IPS-20b (cell line): ENCODE data around the gene RC3H1.
"Not testable (repeated sequence)": the region's sequence is repeated elsewhere in the genome, so short reads cannot be mapped to it uniquely, and the experiment has no call there.

ENCODE experiments used
- H3K27ac ChIP-seq: one replicate; pipeline ENCODE4 v1.5.1; 2013; ENCODE audit warnings: low read length
- H3K27me3 ChIP-seq: 2 replicates; pipeline ENCODE4 v1.6.1; 2013; ENCODE audit warnings: mild to moderate bottlenecking, low read length, inconsistent platforms; ENCODE audit not compliant: insufficient read depth
- H3K36me3 ChIP-seq: 2 replicates; pipeline ENCODE4 v1.6.1; 2013; ENCODE audit warnings: low read depth, mild to moderate bottlenecking, inconsistent platforms, low read length, moderate library complexity; ENCODE audit not compliant: insufficient read depth
- H3K4me1 ChIP-seq: 2 replicates; pipeline ENCODE4 v1.6.1; 2013; ENCODE audit warnings: mild to moderate bottlenecking, control low read depth, inconsistent platforms, low read length, moderate library complexity; ENCODE audit not compliant: insufficient read depth
- H3K4me3 ChIP-seq: 2 replicates; pipeline ENCODE4 v1.5.1; 2013; ENCODE audit warnings: mild to moderate bottlenecking, low read length, inconsistent platforms
- H3K9ac ChIP-seq: 2 replicates; pipeline ENCODE4 v1.6.1; 2013; ENCODE audit warnings: low read depth, mild to moderate bottlenecking, inconsistent platforms, low read length, moderate library complexity
- H3K9me3 ChIP-seq: 2 replicates; pipeline ENCODE4 v1.6.1; 2013; ENCODE audit warnings: mild to moderate bottlenecking, low read depth, low read length, inconsistent platforms; ENCODE audit not compliant: insufficient read depth

Gene RC3H1

DNA sequence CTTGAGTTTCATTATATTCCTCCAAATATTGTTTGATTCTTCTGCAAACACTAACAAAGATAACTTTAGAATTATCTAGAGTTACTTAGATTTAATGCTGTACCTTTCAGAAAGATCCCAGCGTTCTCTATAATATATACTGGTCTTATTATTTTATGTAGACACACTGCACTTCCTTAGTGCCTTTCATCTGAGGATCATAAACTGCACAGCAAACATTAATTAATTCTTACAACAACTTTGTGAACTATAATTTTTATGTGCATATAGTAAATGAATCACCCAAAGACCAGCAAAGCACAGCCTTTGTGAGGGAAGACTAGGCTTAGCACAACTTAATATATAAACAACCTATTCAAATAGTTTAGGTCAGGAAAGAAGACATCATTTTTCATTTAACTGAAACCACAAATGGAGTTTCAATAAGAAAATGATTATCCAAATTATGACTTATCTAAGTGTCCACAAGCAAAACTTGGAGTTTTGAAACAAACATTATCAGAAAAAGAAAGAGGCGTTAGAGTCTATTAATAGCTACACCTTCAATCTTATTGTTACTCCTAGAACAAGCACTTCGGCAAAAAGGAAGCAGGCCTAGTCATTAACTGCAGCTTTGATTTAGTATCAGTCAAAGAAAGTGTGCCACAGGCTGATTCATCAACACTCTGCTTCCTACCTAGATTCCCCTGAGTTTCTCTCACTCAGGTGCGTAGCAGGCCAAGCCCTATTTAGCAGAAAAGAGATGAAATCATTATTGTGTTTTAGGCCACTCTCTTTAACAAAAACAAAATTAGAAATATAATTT is 22.5 kb upstream of the RC3H1 start:
- no peak overlapping the region for H3K27ac ChIP-seq

GRCh38 chr1:174042509-174042908 is 20.4 kb upstream of the RC3H1 start:
- not testable (repeated sequence) for H3K36me3 ChIP-seq, H3K9ac ChIP-seq, H3K4me1 ChIP-seq, H3K9me3 ChIP-seq, H3K4me3 ChIP-seq, H3K27ac ChIP-seq, H3K27me3 ChIP-seq

More for the DNA sequence above, 22.5 kb upstream of the RC3H1 start:
- Histone ChIP-seq H3K27me3 (no peaks in the 10 kb centered on the region), H3K4me1 (no peaks in the 10 kb centered on the region), H3K9ac (no peak overlapping the region), H3K9me3 (no peaks in the 10 kb centered on the region; the same call in 1 of the 2 replicates), H3K36me3 (no peaks in the 10 kb centered on the region), H3K4me3 (no peak overlapping the region)

- Histone ChIP-seq H3K27ac (no peak overlapping the region), H3K4me1 (no peaks in the 10 kb centered on the region), H3K36me3 (no peaks in the 10 kb centered on the region), H3K9ac (no peak overlapping the region), H3K27me3 (no peaks in the 10 kb centered on the region), H3K4me3 (no peak overlapping the region), H3K9me3 (no peaks in the 10 kb centered on the region)
Measured at GRCh38 chr1:174041369-174041768, 19.2 kb upstream of the RC3H1 start.

DNA sequence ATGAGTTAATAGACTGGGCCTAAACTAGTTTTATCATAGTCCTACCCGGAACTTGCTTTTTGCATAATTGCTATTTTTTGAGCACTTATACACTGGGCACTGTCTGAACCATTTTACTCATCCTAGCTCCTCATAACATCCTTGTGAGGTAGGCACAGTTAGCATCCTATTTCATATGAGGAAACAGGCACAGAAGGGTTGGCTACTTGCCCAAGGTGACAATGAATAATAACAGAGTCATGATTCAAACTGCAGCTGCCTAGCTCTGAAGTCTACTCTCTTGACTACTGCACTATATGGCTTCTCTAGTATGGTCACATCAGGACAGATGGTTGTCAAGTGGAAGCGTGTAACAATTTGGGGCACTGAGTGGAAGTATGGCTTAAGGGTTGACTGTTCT is 18.2 kb upstream of the RC3H1 start:
- H3K27me3 ChIP-seq = no peaks in the 10 kb centered on the region
- no peak overlapping the region for H3K4me3 ChIP-seq
- H3K27ac ChIP-seq = no peak overlapping the region
- no peaks in the 10 kb centered on the region for H3K36me3 ChIP-seq
- H3K4me1 ChIP-seq = no peaks in the 10 kb centered on the region
- H3K9ac ChIP-seq = no peak overlapping the region
- no peaks in the 10 kb centered on the region for H3K9me3 ChIP-seq

DNA sequence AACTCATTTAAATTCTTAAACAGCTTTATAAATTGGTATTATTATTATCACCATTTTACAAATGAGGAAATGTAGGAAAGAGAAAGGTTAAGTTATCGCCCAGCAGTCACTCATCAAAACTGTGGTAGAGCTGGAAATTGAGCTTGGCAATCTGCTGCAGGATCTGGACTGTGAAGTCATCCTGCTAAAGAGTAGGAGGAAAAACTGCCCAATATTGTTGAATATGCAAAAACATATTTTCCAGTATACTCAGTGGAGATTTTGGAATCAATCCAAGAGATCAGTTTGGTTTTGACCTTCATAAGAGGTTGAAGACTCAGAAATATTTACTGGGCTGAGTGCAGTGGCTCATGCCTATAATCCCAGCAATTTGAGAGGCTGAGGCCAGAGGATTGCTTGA is 16.9 kb upstream of the RC3H1 start:
- H3K4me1 ChIP-seq = no peaks in the 10 kb centered on the region
- no peak overlapping the region for H3K27ac ChIP-seq
- no peaks in the 10 kb centered on the region for H3K27me3 ChIP-seq
- no peak overlapping the region for H3K9ac ChIP-seq
- no peak overlapping the region for H3K4me3 ChIP-seq
- H3K9me3 ChIP-seq = no peaks in the 10 kb centered on the region
- H3K36me3 ChIP-seq = no peaks in the 10 kb centered on the region

DNA sequence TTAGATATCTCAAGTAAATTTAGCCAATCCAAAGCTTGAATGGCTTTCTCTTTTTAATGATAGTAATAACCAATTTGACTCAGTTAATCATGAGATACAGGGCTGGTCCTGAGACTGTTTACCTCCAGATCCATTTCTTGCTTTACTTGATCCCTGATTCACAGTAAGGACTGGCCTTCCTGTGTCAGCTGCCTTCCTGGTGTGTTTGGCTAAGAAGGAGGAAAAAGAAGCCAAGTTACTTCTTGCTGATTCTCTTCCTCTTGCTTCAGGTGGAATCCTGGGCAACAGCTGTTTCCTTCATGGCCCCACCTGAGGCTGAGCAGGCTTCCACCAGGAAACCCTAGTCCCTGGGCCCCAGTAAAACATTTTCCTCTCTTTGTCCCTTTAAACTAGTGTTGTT is 14.6 kb upstream of the RC3H1 start:
- Histone ChIP-seq H3K9me3 (no peaks in the 10 kb centered on the region), H3K4me3 (no peak overlapping the region), H3K36me3 (no peaks in the 10 kb centered on the region), H3K9ac (no peak overlapping the region), H3K4me1 (no peaks in the 10 kb centered on the region), H3K27me3 (peaks cover 4% of the 10 kb centered on the region; the same call in 1 of the 2 replicates), H3K27ac (no peak overlapping the region)

DNA sequence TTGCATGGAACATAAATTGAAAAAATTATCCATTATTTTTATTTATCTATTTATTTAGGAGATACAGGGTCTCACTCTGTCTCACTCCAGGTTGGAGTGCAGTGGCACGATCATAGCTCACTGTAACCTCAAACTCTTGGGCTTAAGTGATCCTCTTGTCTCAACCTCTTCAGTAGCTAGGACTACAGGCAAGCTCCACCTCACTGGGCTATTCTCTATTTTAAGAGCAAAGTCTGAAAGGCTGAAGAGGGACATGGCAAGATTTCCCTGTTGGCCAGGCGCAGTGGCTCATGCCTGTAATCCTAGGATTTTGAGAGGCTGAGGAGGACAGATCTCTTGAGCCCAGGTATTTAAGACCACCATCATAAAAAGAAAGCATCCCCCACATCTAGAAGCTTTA is 14.0 kb upstream of the RC3H1 start:
- no peak overlapping the region for H3K27ac ChIP-seq
- H3K9me3 ChIP-seq = no peaks in the 10 kb centered on the region
- no peaks in the 10 kb centered on the region for H3K36me3 ChIP-seq
- peaks cover 10% of the 10 kb centered on the region for H3K27me3 ChIP-seq
- H3K4me1 ChIP-seq = no peaks in the 10 kb centered on the region
- no peak overlapping the region for H3K9ac ChIP-seq
- H3K4me3 ChIP-seq = no peak overlapping the region

DNA sequence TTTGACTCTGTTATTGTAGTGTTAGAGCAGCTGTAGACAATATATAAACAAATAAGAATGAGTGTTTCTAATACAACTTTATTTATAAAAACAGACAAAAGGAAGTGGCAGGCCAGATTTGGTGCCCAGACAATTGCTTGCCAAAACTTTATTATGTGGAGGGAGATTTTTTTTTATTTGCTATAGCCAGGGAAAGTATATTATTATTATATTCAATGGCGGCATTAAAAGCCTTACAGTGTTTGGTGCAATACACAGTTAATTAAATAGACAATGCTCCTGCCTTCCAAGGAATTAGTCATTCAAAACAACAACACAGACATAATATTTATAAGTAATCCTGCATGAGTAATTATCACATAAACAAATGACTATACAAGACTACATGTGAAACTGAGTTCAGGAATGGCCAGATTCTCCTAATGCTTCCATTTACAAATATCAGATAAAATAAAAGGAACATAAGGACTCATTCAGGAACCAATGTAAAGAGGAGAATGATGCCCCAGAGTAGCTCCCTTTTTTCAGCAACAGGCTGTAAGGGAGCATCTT is 10.6 kb upstream of the RC3H1 start:
- Histone ChIP-seq H3K27me3 (peaks cover 12% of the 10 kb centered on the region), H3K9ac (no peak overlapping the region), H3K4me3 (no peak overlapping the region), H3K4me1 (no peaks in the 10 kb centered on the region), H3K36me3 (no peaks in the 10 kb centered on the region), H3K27ac (no peak overlapping the region), H3K9me3 (no peaks in the 10 kb centered on the region)

- no peaks in the 10 kb centered on the region for H3K36me3 ChIP-seq
- H3K9ac ChIP-seq = no peak overlapping the region
- H3K27ac ChIP-seq = no peak overlapping the region
- H3K4me3 ChIP-seq = no peak overlapping the region
- H3K9me3 ChIP-seq = no peaks in the 10 kb centered on the region
- H3K27me3 ChIP-seq = peaks cover 12% of the 10 kb centered on the region
- no peaks in the 10 kb centered on the region for H3K4me1 ChIP-seq
Measured at GRCh38 chr1:174031099-174031498, 8.9 kb upstream of the RC3H1 start.

- peaks cover 12% of the 10 kb centered on the region for H3K27me3 ChIP-seq
- no peak overlapping the region for H3K9ac ChIP-seq
- no peak overlapping the region for H3K4me3 ChIP-seq
- no peak overlapping the region for H3K27ac ChIP-seq
- H3K36me3 ChIP-seq = no peaks in the 10 kb centered on the region
- peaks cover under 1% of the 10 kb centered on the region; the same call in 1 of the 2 replicates for H3K4me1 ChIP-seq
- no peaks in the 10 kb centered on the region for H3K9me3 ChIP-seq
Measured at GRCh38 chr1:174028495-174028894, 6.3 kb upstream of the RC3H1 start.

- Histone ChIP-seq H3K27ac (no peak overlapping the region), H3K9ac (peak overlapping the region; percentile 85; the same call in 1 of the 2 replicates)
Measured at GRCh38 chr1:174023440-174023839, 1.3 kb upstream of the RC3H1 start.

DNA sequence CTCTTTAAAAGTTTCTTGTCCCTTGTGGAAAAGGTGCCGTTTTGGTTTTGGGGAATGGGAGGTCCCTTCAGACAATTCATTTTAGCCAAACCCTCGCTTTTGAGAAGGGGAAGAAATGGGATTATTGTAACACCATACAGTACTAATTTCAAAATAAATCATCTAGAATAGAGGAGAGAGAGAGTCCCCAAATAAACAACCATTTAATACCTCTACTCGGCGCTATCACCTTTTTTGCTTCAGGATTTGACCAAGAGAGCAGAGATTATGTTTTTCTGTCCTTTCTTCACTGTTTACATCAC is 770 bp upstream of the RC3H1 start:
- peaks cover 21% of the 10 kb centered on the region for H3K4me1 ChIP-seq
- peak overlapping the region; percentile 85; the same call in 1 of the 2 replicates for H3K9ac ChIP-seq
- peak overlapping the region; percentile 41 for H3K27ac ChIP-seq
- H3K4me3 ChIP-seq = peak overlapping the region; percentile 88
- H3K9me3 ChIP-seq = no peaks in the 10 kb centered on the region
- H3K27me3 ChIP-seq = no peaks in the 10 kb centered on the region
- H3K36me3 ChIP-seq = peaks cover 10% of the 10 kb centered on the region; the same call in 1 of the 2 replicates

More at GRCh38 chr1:174023440-174023839, 1.3 kb upstream of the RC3H1 start:
- Histone ChIP-seq H3K9me3 (no peaks in the 10 kb centered on the region), H3K27me3 (no peaks in the 10 kb centered on the region), H3K4me3 (peak overlapping the region; percentile 88), H3K36me3 (peaks cover 10% of the 10 kb centered on the region; the same call in 1 of the 2 replicates), H3K4me1 (peaks cover 21% of the 10 kb centered on the region)
